T-cell (primary cell): ENCODE data around the gene CCBE1. TPM values are rescaled to one million over a fixed set of nuclear protein-coding genes. Genes with fewer than 3 reads are reported as not detected.

Experiments
- ATAC-seq, 4 experiments: fragments of 200-7000 bp in 3 of 4; fragments of 150-1000 bp in 1 of 4; cut with Tn5 transposase; replicated peaks in 1 of 4; 1 replicate in 3 of 4; 2 replicates in 1 of 4; pipeline ENCODE4 v1.10.0; 2021; ENCODE audit warnings: moderate library complexity in 3 of 4, mild to moderate bottlenecking in 2 of 4, moderate number of reproducible peaks in 1 of 4
- CTCF ChIA-PET, 2 donors: fragments of 300-600 bp; sonication (Branson Sonifier 250); formaldehyde crosslinking; loops; one replicate each; lab custom pipeline; 2022; ENCODE audit warnings: antibody characterized with exemption in 2 of 2; lab: Charles Lee
- POLR2A ChIA-PET, 2 donors: fragments of 300-600 bp; sonication (Branson Sonifier 250); formaldehyde crosslinking; loops; one replicate each; lab custom pipeline; 2022; ENCODE audit warnings: antibody characterized with exemption in 2 of 2; lab: Charles Lee
- DNase-seq, 35 experiments: peaks; one replicate each; pipeline versions ENCODE4 v3.0.0 to v3.0.0-alpha.2; 2013 to 2023
- H3K27ac ChIP-seq: one replicate; pipeline ENCODE4 v1.5.1; 2013; ENCODE audit warnings: low read length
- H3K27me3 ChIP-seq, 2 experiments: replicated peaks in 1 of 2; 1 replicate in 1 of 2; 2 replicates in 1 of 2; pipeline versions ENCODE4 v1.6.1 to v1.7.0; 2013; ENCODE audit warnings: low read length in 1 of 2, mixed read lengths in 1 of 2; ENCODE audit not compliant: control insufficient read depth in 2 of 2, insufficient read depth in 2 of 2; ENCODE audit errors: extremely low read depth in 1 of 2
- H3K36me3 ChIP-seq, 2 donors: 1 replicate in 1 of 2; 2 replicates in 1 of 2; pipeline versions ENCODE4 v1.6.1 to v1.7.0; 2013; ENCODE audit warnings: low read length in 1 of 2; ENCODE audit not compliant: control insufficient read depth in 2 of 2, insufficient read depth in 1 of 2; ENCODE audit errors: extremely low read depth in 1 of 2
- H3K4me1 ChIP-seq, 2 experiments: 1 replicate in 1 of 2; 2 replicates in 1 of 2; pipeline versions ENCODE4 v1.6.1 to v1.7.0; 2013; ENCODE audit warnings: low read length in 2 of 2, mixed read lengths in 1 of 2; ENCODE audit not compliant: insufficient read depth in 2 of 2, control insufficient read depth in 1 of 2; ENCODE audit errors: extremely low read depth in 1 of 2
- H3K4me3 ChIP-seq, 2 donors: 1 replicate in 1 of 2; 2 replicates in 1 of 2; pipeline versions ENCODE4 v1.5.1 to v1.7.0; 2013; ENCODE audit warnings: mild to moderate bottlenecking in 2 of 2, low read length in 1 of 2, moderate library complexity in 1 of 2; ENCODE audit not compliant: control insufficient read depth in 1 of 2; ENCODE audit errors: extremely low read depth in 1 of 2
- H3K9me3 ChIP-seq: 2 replicates; pipeline ENCODE4 v1.7.0; 2013
- H3K27ac Mint-ChIP-seq, 2 donors: one replicate each; pipeline ENCODE4 v1.8.0; 2020 to 2021; ENCODE audit warnings: mild to moderate bottlenecking in 2 of 2, mixed read lengths in 2 of 2
- H3K27me3 Mint-ChIP-seq, 2 donors: one replicate each; pipeline ENCODE4 v1.8.0; 2021 to 2022; ENCODE audit warnings: mixed read lengths in 2 of 2
- H3K36me3 Mint-ChIP-seq: one replicate; pipeline ENCODE4 v1.8.0; 2021; ENCODE audit warnings: mixed read lengths
- H3K4me1 Mint-ChIP-seq, 3 donors: one replicate each; pipeline ENCODE4 v1.8.0; 2020 to 2022; ENCODE audit warnings: mixed read lengths in 3 of 3, mild to moderate bottlenecking in 1 of 3
- H3K4me3 Mint-ChIP-seq, 3 donors: one replicate each; pipeline ENCODE4 v1.8.0; 2020 to 2022; ENCODE audit warnings: mild to moderate bottlenecking in 3 of 3, mixed read lengths in 3 of 3, moderate library complexity in 3 of 3
- H3K9me3 Mint-ChIP-seq, 3 donors: one replicate each; pipeline ENCODE4 v1.8.0; 2020 to 2022; ENCODE audit warnings: mixed read lengths in 3 of 3
- WGBS: methylation state at CpG from one replicate; pipeline ENCODE4 v1.1.5; 2013; ENCODE audit warnings: missing lambda C conversion rate; ENCODE audit not compliant: insufficient coverage; 5-methylcytosine and 5-hydroxymethylcytosine counted together
- total RNA-seq, 35 experiments: library from RNA in 6 of 35; stranded (reverse) in 6 of 35; fragments of 120-200 nt in 1 of 35; gene quantifications; one replicate each; pipeline versions ENCODE4 v1.2.1 to v1.2.4 and lab custom pipeline; 2013 to 2026

The CCBE1 gene
- total RNA-seq, 5 donors from 2014 or later (not counting 1 experiment from before 2014, with no cell fraction given): 0.07 to 0.32 (median 0.29) TPM; not detected in 2

- no peak overlapping the region for H3K4me3 Mint-ChIP-seq
- no peaks in the 10 kb centered on the region for H3K4me1 ChIP-seq
- H3K27me3 Mint-ChIP-seq: peaks cover 2 to 8% of the 10 kb centered on the region in 2 donors
- peaks cover 0 to 12% of the 10 kb centered on the region in 2 experiments for H3K27me3 ChIP-seq
- no peak overlapping the region for H3K4me3 ChIP-seq
- no peaks in the 10 kb centered on the region for H3K36me3 Mint-ChIP-seq
- no peaks in the 10 kb centered on the region for H3K9me3 ChIP-seq
- CTCF ChIA-PET: no interaction called here
- ATAC-seq (no peak), DNase-seq (no peak)
- no peak overlapping the region for H3K27ac Mint-ChIP-seq
- no peaks in the 10 kb centered on the region for H3K36me3 ChIP-seq
- POLR2A ChIA-PET: no interaction called here
- peaks cover 0 to 4% (median 0%) of the 10 kb centered on the region in 3 donors for H3K9me3 Mint-ChIP-seq
- no peaks in the 10 kb centered on the region for H3K4me1 Mint-ChIP-seq
- H3K27ac ChIP-seq: no peak overlapping the region
- 83% methylated on average over 6 of the region's 6 CpGs for WGBS
Observed at GRCh38 chr18:59712311-59712710, 15.1 kb upstream of the CCBE1 start.

GRCh38 chr18:59708988-59709387, 11.8 kb upstream of the CCBE1 start:
- ChIA-PET CTCF (interaction anchor here in 1 of 2 donors (0.6 kb wide), 1 partner anchor 11 kb away, joined by 8 read pairs; no protein-coding TSS in a partner anchor), POLR2A (no interaction called here)
- no peak overlapping the region for H3K27ac ChIP-seq
- ATAC-seq: no peak
- H3K4me1 Mint-ChIP-seq: no peaks in the 10 kb centered on the region
- H3K36me3 Mint-ChIP-seq: no peaks in the 10 kb centered on the region
- H3K27ac Mint-ChIP-seq: no peak overlapping the region
- peaks cover 2 to 8% of the 10 kb centered on the region in 2 donors for H3K27me3 Mint-ChIP-seq
- H3K4me3 ChIP-seq: no peak overlapping the region
- H3K27me3 ChIP-seq: peaks cover 0 to 8% of the 10 kb centered on the region in 2 experiments
- peaks cover 0 to 5% (median 4%) of the 10 kb centered on the region in 3 donors for H3K9me3 Mint-ChIP-seq
- WGBS: 92% methylated on average over 5 of the region's 8 CpGs
- H3K9me3 ChIP-seq: no peaks in the 10 kb centered on the region
- H3K36me3 ChIP-seq: no peaks in the 10 kb centered on the region
- no peak for DNase-seq
- H3K4me3 Mint-ChIP-seq: no peak overlapping the region
- no peaks in the 10 kb centered on the region for H3K4me1 ChIP-seq

- Mint-ChIP-seq H3K27me3 (peaks cover 2 to 11% of the 10 kb centered on the region in 2 donors), H3K4me3 (no peak overlapping the region), H3K4me1 (no peaks in the 10 kb centered on the region), H3K36me3 (no peaks in the 10 kb centered on the region), H3K9me3 (peaks cover 0 to 5% (median 4%) of the 10 kb centered on the region in 3 donors), H3K27ac (no peak overlapping the region)
- H3K4me1 ChIP-seq: no peaks in the 10 kb centered on the region
- H3K27ac ChIP-seq: no peak overlapping the region
- ChIA-PET POLR2A (no interaction called here), CTCF (no interaction called here)
- H3K9me3 ChIP-seq: no peaks in the 10 kb centered on the region
- H3K4me3 ChIP-seq: no peak overlapping the region
- peaks cover 0 to 8% of the 10 kb centered on the region in 2 experiments for H3K27me3 ChIP-seq
- WGBS: no CpG with 5 or more reads among the region's 2 CpGs
- DNase-seq (no peak), ATAC-seq (no peak)
- no peaks in the 10 kb centered on the region for H3K36me3 ChIP-seq
Observed at GRCh38 chr18:59707306-59707705, 10.1 kb upstream of the CCBE1 start.

DNA sequence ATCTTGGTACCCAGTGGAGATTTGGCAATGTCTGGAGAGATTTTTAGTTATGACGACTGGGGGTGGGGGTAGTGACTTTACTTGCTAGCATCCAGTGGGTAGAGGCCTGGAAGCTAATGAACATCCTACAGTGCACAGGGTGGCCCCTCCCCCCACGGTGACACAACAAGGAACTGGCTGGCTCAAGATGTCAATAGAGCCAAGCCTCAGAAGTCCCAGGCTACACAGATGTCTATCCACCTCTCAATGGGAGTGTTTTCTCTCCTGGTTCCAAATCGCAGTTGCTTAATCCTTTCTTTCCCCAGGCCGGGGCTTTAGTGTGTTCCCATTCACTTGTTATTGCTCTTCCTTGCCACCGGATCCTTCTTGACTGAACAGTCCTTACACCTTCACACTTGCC, 9.3 kb upstream of the CCBE1 start:
- CTCF ChIA-PET: no interaction called here
- no peak overlapping the region for H3K27ac Mint-ChIP-seq

GRCh38 chr18:59705145-59705544, 7.9 kb upstream of the CCBE1 start:
- H3K9me3 ChIP-seq: no peaks in the 10 kb centered on the region
- H3K4me1 ChIP-seq: no peaks in the 10 kb centered on the region
- Mint-ChIP-seq H3K27me3 (peaks cover 6 to 20% of the 10 kb centered on the region in 2 donors), H3K4me3 (no peak overlapping the region), H3K4me1 (no peaks in the 10 kb centered on the region), H3K9me3 (peaks cover 0 to 5% (median 4%) of the 10 kb centered on the region in 3 donors), H3K36me3 (no peaks in the 10 kb centered on the region), H3K27ac (no peak overlapping the region)
- H3K27ac ChIP-seq: no peak overlapping the region
- ChIA-PET CTCF (interaction anchor here in 1 of 2 donors (0.6 kb wide), 1 partner anchor 287 kb away, joined by 4 read pairs; no protein-coding TSS in a partner anchor), POLR2A (no interaction called here)
- H3K4me3 ChIP-seq: no peak overlapping the region
- H3K36me3 ChIP-seq: no peaks in the 10 kb centered on the region
- ATAC-seq (no peak), DNase-seq (no peak)
- peaks cover 2 to 10% of the 10 kb centered on the region in 2 experiments for H3K27me3 ChIP-seq
- WGBS: no CpG with 5 or more reads among the region's 1 CpG

More for the DNA sequence above, 9.3 kb upstream of the CCBE1 start:
- Histone ChIP-seq H3K36me3 (no peaks in the 10 kb centered on the region), H3K4me3 (no peak overlapping the region), H3K27me3 (peaks cover 2 to 8% of the 10 kb centered on the region in 2 experiments), H3K27ac (no peak overlapping the region), H3K4me1 (no peaks in the 10 kb centered on the region), H3K9me3 (no peaks in the 10 kb centered on the region)
- H3K4me3 Mint-ChIP-seq: no peak overlapping the region
- POLR2A ChIA-PET: no interaction called here
- ATAC-seq (no peak), DNase-seq (no peak)
- no peaks in the 10 kb centered on the region for H3K4me1 Mint-ChIP-seq
- no peaks in the 10 kb centered on the region for H3K36me3 Mint-ChIP-seq
- WGBS: 60% methylated on average over 3 of the region's 5 CpGs
- H3K9me3 Mint-ChIP-seq: peaks cover 0 to 5% (median 4%) of the 10 kb centered on the region in 3 donors
- H3K27me3 Mint-ChIP-seq: peaks cover 2 to 11% of the 10 kb centered on the region in 2 donors

GRCh38 chr18:59704146-59704545, 6.9 kb upstream of the CCBE1 start:
- no CpG with 5 or more reads among the region's 1 CpG for WGBS
- H3K9me3 Mint-ChIP-seq: peaks cover 0 to 5% (median 3%) of the 10 kb centered on the region in 3 donors

More at GRCh38 chr18:59704146-59704545, 6.9 kb upstream of the CCBE1 start:
- peaks cover 11 to 20% of the 10 kb centered on the region in 2 donors for H3K27me3 Mint-ChIP-seq
- ChIA-PET POLR2A (no interaction called here), CTCF (no interaction called here)
- no peaks in the 10 kb centered on the region for H3K4me1 ChIP-seq
- no peaks in the 10 kb centered on the region for H3K36me3 ChIP-seq
- no peaks in the 10 kb centered on the region for H3K4me1 Mint-ChIP-seq
- H3K36me3 Mint-ChIP-seq: no peaks in the 10 kb centered on the region
- H3K4me3 ChIP-seq: no peak overlapping the region
- DNase-seq (no peak), ATAC-seq (no peak)
- peaks cover 2 to 9% of the 10 kb centered on the region in 2 experiments for H3K27me3 ChIP-seq
- H3K4me3 Mint-ChIP-seq: no peak overlapping the region
- no peak overlapping the region for H3K27ac ChIP-seq
- no peaks in the 10 kb centered on the region for H3K9me3 ChIP-seq
- no peak overlapping the region for H3K27ac Mint-ChIP-seq
